ENCODE data around the gene LONP2. TPM values are rescaled to one million over a fixed set of nuclear protein-coding genes. Genes with fewer than 3 reads are reported as not detected.

Gene LONP2
- total and polyA plus RNA-seq, 4 donors, result 30.0 to 304 (median 52.8) TPM

DNA sequence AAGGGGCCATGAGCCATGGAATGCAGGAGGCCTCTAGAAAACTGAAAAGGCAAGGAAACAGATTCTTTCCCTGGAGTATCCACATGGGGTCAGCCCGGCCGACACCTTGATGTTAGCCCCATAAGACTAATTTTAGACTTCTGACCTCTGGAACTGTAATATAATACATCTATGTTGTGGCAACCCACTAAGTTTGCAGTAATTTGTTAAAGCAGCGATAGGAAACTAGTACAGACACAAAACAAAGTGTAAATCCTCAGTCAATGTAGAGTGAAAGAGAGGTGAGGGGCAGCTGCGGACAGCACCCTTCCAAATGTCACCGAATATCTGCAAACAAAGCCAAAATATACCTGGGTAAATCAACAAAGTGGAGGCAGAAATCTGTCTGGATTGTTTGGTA is 148.3 kb downstream of the LONP2 start:
- TF ChIP-seq EGR1 (IDR thresholded peaks at IDR 0.05; ENCODE audit: low read depth in 2 of 2) (no peak), FOXA2 (IDR thresholded peaks at IDR 0.05) (no peak), HNF4A (conservative IDR thresholded peaks at IDR 0.05) (no peak), GABPA (IDR thresholded peaks at IDR 0.05 in 1 of 2, conservative IDR thresholded peaks at IDR 0.05 in 1 of 2) (no peak), RAD21 (IDR thresholded peaks at IDR 0.05) (no peak), MAX (IDR thresholded peaks at IDR 0.05) (no peak), NR2F2 (IDR thresholded peaks at IDR 0.05) (no peak), YY1 (IDR thresholded peaks at IDR 0.05) (no peak), SP1 (IDR thresholded peaks at IDR 0.05) (no peak), FOXA1 (IDR thresholded peaks at IDR 0.05) (no peak), TAF1 (conservative IDR thresholded peaks at IDR 0.05) (no peak)
- TF ChIP-seq, protein P1, sequence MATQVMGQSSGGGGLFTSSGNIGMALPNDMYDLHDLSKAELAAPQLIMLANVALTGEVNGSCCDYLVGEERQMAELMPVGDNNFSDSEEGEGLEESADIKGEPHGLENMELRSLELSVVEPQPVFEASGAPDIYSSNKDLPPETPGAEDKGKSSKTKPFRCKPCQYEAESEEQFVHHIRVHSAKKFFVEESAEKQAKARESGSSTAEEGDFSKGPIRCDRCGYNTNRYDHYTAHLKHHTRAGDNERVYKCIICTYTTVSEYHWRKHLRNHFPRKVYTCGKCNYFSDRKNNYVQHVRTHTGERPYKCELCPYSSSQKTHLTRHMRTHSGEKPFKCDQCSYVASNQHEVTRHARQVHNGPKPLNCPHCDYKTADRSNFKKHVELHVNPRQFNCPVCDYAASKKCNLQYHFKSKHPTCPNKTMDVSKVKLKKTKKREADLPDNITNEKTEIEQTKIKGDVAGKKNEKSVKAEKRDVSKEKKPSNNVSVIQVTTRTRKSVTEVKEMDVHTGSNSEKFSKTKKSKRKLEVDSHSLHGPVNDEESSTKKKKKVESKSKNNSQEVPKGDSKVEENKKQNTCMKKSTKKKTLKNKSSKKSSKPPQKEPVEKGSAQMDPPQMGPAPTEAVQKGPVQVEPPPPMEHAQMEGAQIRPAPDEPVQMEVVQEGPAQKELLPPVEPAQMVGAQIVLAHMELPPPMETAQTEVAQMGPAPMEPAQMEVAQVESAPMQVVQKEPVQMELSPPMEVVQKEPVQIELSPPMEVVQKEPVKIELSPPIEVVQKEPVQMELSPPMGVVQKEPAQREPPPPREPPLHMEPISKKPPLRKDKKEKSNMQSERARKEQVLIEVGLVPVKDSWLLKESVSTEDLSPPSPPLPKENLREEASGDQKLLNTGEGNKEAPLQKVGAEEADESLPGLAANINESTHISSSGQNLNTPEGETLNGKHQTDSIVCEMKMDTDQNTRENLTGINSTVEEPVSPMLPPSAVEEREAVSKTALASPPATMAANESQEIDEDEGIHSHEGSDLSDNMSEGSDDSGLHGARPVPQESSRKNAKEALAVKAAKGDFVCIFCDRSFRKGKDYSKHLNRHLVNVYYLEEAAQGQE (IDR thresholded peaks at IDR 0.05), result no peak
- no peaks in the 10 kb centered on the region for H3K36me3 ChIP-seq (ENCODE audit: control insufficient read depth in 4 of 4, insufficient read depth in 3 of 4, low read depth in 1 of 4, low read length in 3 of 4)
- no peaks in the 10 kb centered on the region for H3K27me3 ChIP-seq (ENCODE audit: control insufficient read depth in 4 of 4, insufficient read depth in 4 of 4, low read length in 3 of 4)
- no peak for DNase-seq (ENCODE audit: low spot score)
- H3K9me3 ChIP-seq (ENCODE audit: control insufficient read depth in 4 of 4, low read length in 3 of 4), result no peaks in the 10 kb centered on the region
- 92% methylated on average over 5 of the region's 5 CpGs for WGBS
- no peak overlapping the region for H3K27ac ChIP-seq (ENCODE audit: low read depth in 1 of 2, low read length in 2 of 2)
- peaks cover 0 to 4% (median 0%) of the 10 kb centered on the region in 4 donors for H3K4me1 ChIP-seq (ENCODE audit: control insufficient read depth in 4 of 4, insufficient read depth in 4 of 4, low read length in 3 of 4)
- H3K4me3 ChIP-seq (ENCODE audit: low read depth in 1 of 3, low read length in 3 of 3), result no peak overlapping the region
- H3K9ac ChIP-seq (ENCODE audit: low read depth in 1 of 2, low read length in 2 of 2), result no peak overlapping the region

DNA sequence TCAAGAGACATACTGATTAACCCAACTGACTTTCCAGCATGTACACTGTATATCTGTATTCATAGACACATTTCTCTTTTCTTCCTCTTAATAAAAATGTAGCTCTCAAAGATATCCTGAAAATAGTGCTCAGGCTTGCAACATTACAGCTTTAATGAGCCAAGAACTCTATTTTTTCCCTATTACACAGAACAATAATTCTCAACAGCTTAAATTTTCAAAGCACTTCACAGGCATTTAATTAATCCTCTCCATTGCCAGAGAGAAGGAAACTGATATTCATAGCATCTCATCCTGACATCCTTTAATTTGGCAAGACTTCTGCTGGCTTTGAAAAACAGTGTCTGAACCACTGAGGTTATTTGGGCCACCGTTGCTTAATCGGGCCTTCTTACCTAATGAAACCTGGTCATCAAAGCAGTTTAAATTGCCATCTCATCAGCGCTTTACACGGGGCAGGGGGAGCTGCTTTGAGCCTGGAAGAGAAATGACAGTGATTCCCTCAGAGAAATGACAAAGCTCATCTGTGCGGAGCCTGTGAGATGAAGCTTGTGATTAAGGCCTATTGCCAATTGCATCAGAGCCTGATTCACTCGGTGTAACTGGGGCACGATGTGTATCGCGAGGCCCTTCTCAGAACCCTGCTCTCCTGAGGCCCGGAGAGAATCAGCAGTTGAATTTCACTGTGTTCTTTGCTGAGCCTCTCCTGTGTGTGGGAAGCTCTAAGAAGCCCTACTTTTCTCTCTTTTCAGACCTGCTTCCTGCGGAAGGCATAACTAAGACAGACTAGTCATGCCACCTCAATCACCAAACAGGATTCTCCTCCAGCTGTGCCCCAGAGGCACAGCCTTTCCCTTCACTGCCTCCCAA is 149.6 kb downstream of the LONP2 start:
- Histone ChIP-seq H3K27ac (ENCODE audit: low read depth in 1 of 2, low read length in 2 of 2) (no peak overlapping the region), H3K27me3 (ENCODE audit: control insufficient read depth in 4 of 4, insufficient read depth in 4 of 4, low read length in 3 of 4) (no peaks in the 10 kb centered on the region), H3K36me3 (ENCODE audit: control insufficient read depth in 4 of 4, insufficient read depth in 3 of 4, low read depth in 1 of 4, low read length in 3 of 4) (no peaks in the 10 kb centered on the region), H3K9me3 (ENCODE audit: control insufficient read depth in 4 of 4, low read length in 3 of 4) (no peaks in the 10 kb centered on the region), H3K4me1 (ENCODE audit: control insufficient read depth in 4 of 4, insufficient read depth in 4 of 4, low read length in 3 of 4) (peaks cover 0 to 4% (median 0%) of the 10 kb centered on the region in 4 donors), H3K9ac (ENCODE audit: low read depth in 1 of 2, low read length in 2 of 2) (no peak overlapping the region), H3K4me3 (ENCODE audit: low read depth in 1 of 3, low read length in 3 of 3) (no peak overlapping the region)
- no peak for TF ChIP-seq RAD21 (IDR thresholded peaks at IDR 0.05)
- no peak for TF ChIP-seq JUND (IDR thresholded peaks at IDR 0.05)
- TF ChIP-seq, protein P2, sequence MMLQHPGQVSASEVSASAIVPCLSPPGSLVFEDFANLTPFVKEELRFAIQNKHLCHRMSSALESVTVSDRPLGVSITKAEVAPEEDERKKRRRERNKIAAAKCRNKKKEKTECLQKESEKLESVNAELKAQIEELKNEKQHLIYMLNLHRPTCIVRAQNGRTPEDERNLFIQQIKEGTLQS (IDR thresholded peaks at IDR 0.05), result no peak
- no peak for TF ChIP-seq TAF1 (conservative IDR thresholded peaks at IDR 0.05)
- TF ChIP-seq FOXA2 (IDR thresholded peaks at IDR 0.05), result no peak
- no peak for TF ChIP-seq SP1 (IDR thresholded peaks at IDR 0.05)
- TF ChIP-seq HNF4A (conservative IDR thresholded peaks at IDR 0.05), result no peak
- TF ChIP-seq, protein P1 (IDR thresholded peaks at IDR 0.05), result no peak
- no peak for TF ChIP-seq GABPA (IDR thresholded peaks at IDR 0.05 in 1 of 2, conservative IDR thresholded peaks at IDR 0.05 in 1 of 2)
- no peak for TF ChIP-seq MAX (IDR thresholded peaks at IDR 0.05)
- TF ChIP-seq, protein P3, sequence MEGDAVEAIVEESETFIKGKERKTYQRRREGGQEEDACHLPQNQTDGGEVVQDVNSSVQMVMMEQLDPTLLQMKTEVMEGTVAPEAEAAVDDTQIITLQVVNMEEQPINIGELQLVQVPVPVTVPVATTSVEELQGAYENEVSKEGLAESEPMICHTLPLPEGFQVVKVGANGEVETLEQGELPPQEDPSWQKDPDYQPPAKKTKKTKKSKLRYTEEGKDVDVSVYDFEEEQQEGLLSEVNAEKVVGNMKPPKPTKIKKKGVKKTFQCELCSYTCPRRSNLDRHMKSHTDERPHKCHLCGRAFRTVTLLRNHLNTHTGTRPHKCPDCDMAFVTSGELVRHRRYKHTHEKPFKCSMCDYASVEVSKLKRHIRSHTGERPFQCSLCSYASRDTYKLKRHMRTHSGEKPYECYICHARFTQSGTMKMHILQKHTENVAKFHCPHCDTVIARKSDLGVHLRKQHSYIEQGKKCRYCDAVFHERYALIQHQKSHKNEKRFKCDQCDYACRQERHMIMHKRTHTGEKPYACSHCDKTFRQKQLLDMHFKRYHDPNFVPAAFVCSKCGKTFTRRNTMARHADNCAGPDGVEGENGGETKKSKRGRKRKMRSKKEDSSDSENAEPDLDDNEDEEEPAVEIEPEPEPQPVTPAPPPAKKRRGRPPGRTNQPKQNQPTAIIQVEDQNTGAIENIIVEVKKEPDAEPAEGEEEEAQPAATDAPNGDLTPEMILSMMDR (IDR thresholded peaks at IDR 0.05; ENCODE audit: low read depth, low read length, missing input control), result no peak
- TF ChIP-seq RXRA (IDR thresholded peaks at IDR 0.05), result no peak
- no peak for TF ChIP-seq NR2F2 (IDR thresholded peaks at IDR 0.05)
- TF ChIP-seq, protein P4, sequence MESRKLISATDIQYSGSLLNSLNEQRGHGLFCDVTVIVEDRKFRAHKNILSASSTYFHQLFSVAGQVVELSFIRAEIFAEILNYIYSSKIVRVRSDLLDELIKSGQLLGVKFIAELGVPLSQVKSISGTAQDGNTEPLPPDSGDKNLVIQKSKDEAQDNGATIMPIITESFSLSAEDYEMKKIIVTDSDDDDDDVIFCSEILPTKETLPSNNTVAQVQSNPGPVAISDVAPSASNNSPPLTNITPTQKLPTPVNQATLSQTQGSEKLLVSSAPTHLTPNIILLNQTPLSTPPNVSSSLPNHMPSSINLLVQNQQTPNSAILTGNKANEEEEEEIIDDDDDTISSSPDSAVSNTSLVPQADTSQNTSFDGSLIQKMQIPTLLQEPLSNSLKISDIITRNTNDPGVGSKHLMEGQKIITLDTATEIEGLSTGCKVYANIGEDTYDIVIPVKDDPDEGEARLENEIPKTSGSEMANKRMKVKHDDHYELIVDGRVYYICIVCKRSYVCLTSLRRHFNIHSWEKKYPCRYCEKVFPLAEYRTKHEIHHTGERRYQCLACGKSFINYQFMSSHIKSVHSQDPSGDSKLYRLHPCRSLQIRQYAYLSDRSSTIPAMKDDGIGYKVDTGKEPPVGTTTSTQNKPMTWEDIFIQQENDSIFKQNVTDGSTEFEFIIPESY (IDR thresholded peaks at IDR 0.05), result no peak
- TF ChIP-seq YY1 (IDR thresholded peaks at IDR 0.05), result no peak
- TF ChIP-seq EGR1 (IDR thresholded peaks at IDR 0.05; ENCODE audit: low read depth in 2 of 2), result no peak
- no peak for TF ChIP-seq FOXA1 (IDR thresholded peaks at IDR 0.05)
- no peak for TF ChIP-seq HNF4G (IDR thresholded peaks at IDR 0.05)
- no peak for DNase-seq (ENCODE audit: low spot score)
- 89% methylated on average over 11 of the region's 11 CpGs for WGBS
